Kidney (tissue), 14 donors: ENCODE results near the gene STXBP1. TPM values are rescaled to one million over a fixed set of nuclear protein-coding genes. Genes with fewer than 3 reads are reported as not detected.

Source experiments
- DNase-seq, 5 donors: peaks; one replicate each; pipeline ENCODE4 v3.0.0-alpha.2; 2013 to 2020
- FAIRE-seq: peaks from 2 replicates; lab custom pipeline; 2012; peaks lifted over from hg19 to GRCh38; lab: Jason Lieb, UNC
- H3K27ac ChIP-seq, 2 donors: one replicate each; pipeline ENCODE4 v1.7.0; 2013; ENCODE audit warnings: low read depth in 2 of 2, low read length in 2 of 2, inconsistent platforms in 1 of 2
- H3K27me3 ChIP-seq: one replicate; pipeline ENCODE4 v1.7.1; 2013; ENCODE audit warnings: low read length, inconsistent platforms; ENCODE audit not compliant: control insufficient read depth, insufficient read depth
- H3K36me3 ChIP-seq, 3 donors: one replicate each; pipeline versions ENCODE4 v1.7.0 to v1.7.1; 2013; ENCODE audit warnings: low read length in 3 of 3, control low read depth in 1 of 3, inconsistent platforms in 1 of 3; ENCODE audit not compliant: insufficient read depth in 3 of 3, control insufficient read depth in 2 of 3
- H3K4me1 ChIP-seq, 3 donors: one replicate each; pipeline versions ENCODE4 v1.7.0 to v1.7.1; 2013; ENCODE audit warnings: low read length in 3 of 3, inconsistent platforms in 1 of 3, low read depth in 1 of 3; ENCODE audit not compliant: control insufficient read depth in 2 of 3, insufficient read depth in 2 of 3
- H3K4me3 ChIP-seq, 3 donors: one replicate each; pipeline versions ENCODE4 v1.7.0 to v1.8.1; 2013; ENCODE audit warnings: low read length in 3 of 3, control low read depth in 1 of 3, inconsistent platforms in 1 of 3
- H3K9ac ChIP-seq, 3 donors: one replicate each; pipeline versions ENCODE4 v1.7.0 to v1.7.1; 2013; ENCODE audit warnings: low read length in 3 of 3, control low read depth in 1 of 3, inconsistent platforms in 1 of 3
- H3K9me3 ChIP-seq, 3 donors: one replicate each; pipeline versions ENCODE4 v1.7.0 to v1.7.1; 2013; ENCODE audit warnings: low read length in 3 of 3, control low read depth in 1 of 3, inconsistent platforms in 1 of 3; ENCODE audit not compliant: control insufficient read depth in 2 of 3, insufficient read depth in 1 of 3
- CTCF ChIP-seq: IDR thresholded peaks from 3 replicates; pipeline ENCODE4 v1.5.1; 2012; ENCODE audit warnings: mild to moderate bottlenecking, moderate library complexity, borderline replicate concordance; ENCODE audit not compliant: insufficient read depth; ENCODE audit errors: extremely low read depth
- intact Hi-C: fragments of 100-400 bp; cut with DNase I; formaldehyde crosslinking; loops from one replicate; pipeline ENCODE4 v1.11.1; 2022
- polyA plus RNA-seq: library from polyadenylated mRNA; stranded (reverse); fragments of 350-450 nt; fragmentation: Illumina TruSeq; extraction: RNeasy Lipid Tissue Mini Kit (QIAGEN cat#74804); gene quantifications from one replicate; pipeline ENCODE4 v1.2.3, GENCODE V29; 2014; ENCODE audit warnings: low read depth, low replicate concordance; ENCODE audit not compliant: insufficient read depth
- total RNA-seq: library from RNA; stranded (reverse); fragmentation: NEBNext Ultra II Directional; extraction: Animal tissue kit (Norgen Biotek cat#: 25700); gene quantifications from one replicate; pipeline ENCODE4 v1.2.1, GENCODE V29; 2021
- donor health status: control.
- donor health status: control.
- donor health status: control.
- donor health status: control.
- donor health status: control.
- donor health status: DM: yes; HTN: yes; CAD: no.
- donor health status: Normal renal cell carcinoma (clear cell type).

Gene STXBP1
- total and polyA plus RNA-seq, 2 donors from 2014 or later = 14.3 to 32.8 TPM

- Histone ChIP-seq H3K9me3 (no peaks in the 10 kb centered on the region), H3K36me3 (no peaks in the 10 kb centered on the region), H3K9ac (no peak overlapping the region), H3K4me1 (no peaks in the 10 kb centered on the region), H3K27ac (peak overlapping the region; percentile 41 to 59), H3K4me3 (no peak overlapping the region), H3K27me3 (no peaks in the 10 kb centered on the region)
- intact Hi-C loops = no loop called here
- no peak for DNase-seq
- FAIRE-seq = no peak
- no peak for TF ChIP-seq CTCF
Observed at GRCh38 chr9:127633216-127633862, 21.3 kb downstream of the STXBP1 start.

GRCh38 chr9:127634021-127634420 is 21.9 kb downstream of the STXBP1 start:
- intact Hi-C loops = no loop called here
- H3K27ac ChIP-seq = peak overlapping the region; percentile 41 to 59
- DNase-seq (peak in 1 of 5 donors; percentile 41), FAIRE-seq (no peak)
- H3K4me1 ChIP-seq = no peaks in the 10 kb centered on the region
- H3K9me3 ChIP-seq = no peaks in the 10 kb centered on the region
- no peaks in the 10 kb centered on the region for H3K27me3 ChIP-seq
- no peak overlapping the region for H3K9ac ChIP-seq
- no peak for TF ChIP-seq CTCF
- H3K4me3 ChIP-seq = no peak overlapping the region
- no peaks in the 10 kb centered on the region for H3K36me3 ChIP-seq

GRCh38 chr9:127634698-127635097 is 22.6 kb downstream of the STXBP1 start:
- Histone ChIP-seq H3K4me1 (no peaks in the 10 kb centered on the region), H3K36me3 (no peaks in the 10 kb centered on the region), H3K4me3 (no peak overlapping the region), H3K9me3 (no peaks in the 10 kb centered on the region), H3K27ac (peak overlapping the region; percentile 20 to 56), H3K27me3 (no peaks in the 10 kb centered on the region), H3K9ac (no peak overlapping the region)
- intact Hi-C loops = no loop called here
- no peak for TF ChIP-seq CTCF
- no peak for FAIRE-seq
- peak in 1 of 5 donors; percentile 30 for DNase-seq
